Activated CD8-positive, alpha-beta T cell treated with anti-CD3 and anti-CD28 coated beads for 36 hours (primary cell): ENCODE data around the gene RBM18. TPM values are rescaled to one million over a fixed set of nuclear protein-coding genes. Genes with fewer than 3 reads are reported as not detected.

Source experiments
- ATAC-seq: fragments of 200-7000 bp; cut with Tn5 transposase; one replicate; pipeline ENCODE4 v1.10.0; 2021; ENCODE audit warnings: mild to moderate bottlenecking, moderate library complexity
- CTCF ChIA-PET: fragments of 350-600 bp; sonication (Branson Sonifier 250); formaldehyde crosslinking; loops from one replicate; lab custom pipeline; 2021; ENCODE audit warnings: antibody characterized with exemption; lab: Charles Lee
- POLR2A ChIA-PET: fragments of 350-600 bp; sonication (Branson Sonifier 250); formaldehyde crosslinking; loops from one replicate; lab custom pipeline; 2021; ENCODE audit warnings: antibody characterized with exemption; lab: Charles Lee
- DNase-seq: peaks from one replicate; pipeline ENCODE4 v3.0.0-alpha.2; 2020
- H3K27ac Mint-ChIP-seq: one replicate; pipeline ENCODE4 v1.8.0; 2021; ENCODE audit warnings: mild to moderate bottlenecking, mixed read lengths
- H3K27me3 Mint-ChIP-seq: one replicate; pipeline ENCODE4 v1.8.0; 2021; ENCODE audit warnings: mixed read lengths
- H3K36me3 Mint-ChIP-seq: one replicate; pipeline ENCODE4 v1.8.0; 2021; ENCODE audit warnings: low read depth, mixed read lengths
- H3K4me1 Mint-ChIP-seq: one replicate; pipeline ENCODE4 v1.8.0; 2021; ENCODE audit warnings: low read depth, mixed read lengths
- H3K4me3 Mint-ChIP-seq: one replicate; pipeline ENCODE4 v1.8.0; 2021; ENCODE audit warnings: mild to moderate bottlenecking, moderate library complexity, mixed read lengths
- H3K9me3 Mint-ChIP-seq: one replicate; pipeline ENCODE4 v1.8.0; 2021; ENCODE audit warnings: mixed read lengths
- intact Hi-C: fragments of 100-400 bp; cut with micrococcal nuclease; formaldehyde crosslinking; loops from one replicate; pipeline ENCODE4 v1.10.0; 2022
- total RNA-seq, 2 experiments: library from RNA; stranded (reverse); gene quantifications; one replicate each; pipeline ENCODE4 v1.2.3, GENCODE V29; 2021
- TF ChIP-seq, protein P1 (sequence below): fragments of 200-600 bp; IDR thresholded peaks from one replicate; pipeline ENCODE4 v1.8.0; 2022; ENCODE audit warnings: antibody characterized with exemption, mild to moderate bottlenecking

The RBM18 gene
- total RNA-seq, 2 experiments from 2014 or later, result 24.3 to 28.6 TPM

DNA sequence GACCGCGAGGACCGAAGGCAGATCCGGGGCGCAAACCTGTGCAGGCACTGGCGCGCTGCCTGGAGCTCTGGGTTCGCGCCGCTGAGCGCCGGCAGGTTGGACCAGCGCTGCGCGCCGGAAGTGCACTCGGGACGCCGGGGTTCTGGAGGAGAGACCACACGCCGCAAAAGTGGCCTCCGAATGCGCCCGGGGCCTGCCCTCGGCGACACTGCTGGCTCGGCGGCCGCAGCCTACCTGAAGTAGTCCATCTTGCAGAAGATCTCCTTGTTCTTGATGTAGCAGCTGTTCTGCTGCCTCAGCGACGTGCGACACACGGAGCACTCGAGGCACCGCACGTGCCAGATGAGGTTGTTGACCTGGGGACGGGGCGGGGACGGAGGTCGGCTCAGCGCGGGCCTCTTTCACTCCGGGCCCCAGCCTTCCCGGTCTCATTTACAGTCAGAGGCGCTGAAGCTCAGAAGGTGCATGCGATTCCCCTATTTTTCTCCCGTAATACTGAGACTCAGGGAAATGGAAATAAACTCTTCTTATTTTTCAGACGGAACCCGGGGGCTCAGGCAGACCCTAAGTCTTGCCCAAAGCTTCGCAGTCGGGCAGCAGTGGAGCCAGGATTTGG is 38.4 kb downstream of the RBM18 start:
- peaks cover 43% of the 10 kb centered on the region for H3K27me3 Mint-ChIP-seq
- no peaks in the 10 kb centered on the region for H3K9me3 Mint-ChIP-seq
- intact Hi-C loops, result no loop called here
- no peaks in the 10 kb centered on the region for H3K36me3 Mint-ChIP-seq
- H3K27ac Mint-ChIP-seq, result no peak overlapping the region
- ChIA-PET CTCF (no interaction called here), POLR2A (interaction anchor here (0.5 to 1.4 kb wide), 2 partner anchors 10 to 716 kb away, joined by 3 to 4 read pairs; no protein-coding TSS in a partner anchor)
- TF ChIP-seq, protein P1, sequence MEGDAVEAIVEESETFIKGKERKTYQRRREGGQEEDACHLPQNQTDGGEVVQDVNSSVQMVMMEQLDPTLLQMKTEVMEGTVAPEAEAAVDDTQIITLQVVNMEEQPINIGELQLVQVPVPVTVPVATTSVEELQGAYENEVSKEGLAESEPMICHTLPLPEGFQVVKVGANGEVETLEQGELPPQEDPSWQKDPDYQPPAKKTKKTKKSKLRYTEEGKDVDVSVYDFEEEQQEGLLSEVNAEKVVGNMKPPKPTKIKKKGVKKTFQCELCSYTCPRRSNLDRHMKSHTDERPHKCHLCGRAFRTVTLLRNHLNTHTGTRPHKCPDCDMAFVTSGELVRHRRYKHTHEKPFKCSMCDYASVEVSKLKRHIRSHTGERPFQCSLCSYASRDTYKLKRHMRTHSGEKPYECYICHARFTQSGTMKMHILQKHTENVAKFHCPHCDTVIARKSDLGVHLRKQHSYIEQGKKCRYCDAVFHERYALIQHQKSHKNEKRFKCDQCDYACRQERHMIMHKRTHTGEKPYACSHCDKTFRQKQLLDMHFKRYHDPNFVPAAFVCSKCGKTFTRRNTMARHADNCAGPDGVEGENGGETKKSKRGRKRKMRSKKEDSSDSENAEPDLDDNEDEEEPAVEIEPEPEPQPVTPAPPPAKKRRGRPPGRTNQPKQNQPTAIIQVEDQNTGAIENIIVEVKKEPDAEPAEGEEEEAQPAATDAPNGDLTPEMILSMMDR, result no peak
- ATAC-seq (no peak), DNase-seq (no peak)
- H3K4me3 Mint-ChIP-seq, result no peak overlapping the region
- peaks cover 2% of the 10 kb centered on the region for H3K4me1 Mint-ChIP-seq

- no peaks in the 10 kb centered on the region for H3K9me3 Mint-ChIP-seq
- intact Hi-C loops, result no loop called here
- no peaks in the 10 kb centered on the region for H3K36me3 Mint-ChIP-seq
- H3K4me1 Mint-ChIP-seq, result peaks cover 2% of the 10 kb centered on the region
- DNase-seq, result no peak
- H3K4me3 Mint-ChIP-seq, result no peak overlapping the region
- POLR2A ChIA-PET, result interaction anchor here (0.5 to 1.4 kb wide), 2 partner anchors 9 to 716 kb away, joined by 3 to 4 read pairs; no protein-coding TSS in a partner anchor
- CTCF ChIA-PET, result no interaction called here
- H3K27ac Mint-ChIP-seq, result no peak overlapping the region
- ATAC-seq, result no peak
- TF ChIP-seq, protein P1, result no peak
- peaks cover 49% of the 10 kb centered on the region for H3K27me3 Mint-ChIP-seq
Measured at GRCh38 chr9:122225312-122226141, 39.1 kb downstream of the RBM18 start.

- ATAC-seq (no peak), DNase-seq (no peak)
- intact Hi-C loops, result no loop called here
- Mint-ChIP-seq H3K27ac (no peak overlapping the region), H3K27me3 (peaks cover 70% of the 10 kb centered on the region), H3K9me3 (no peaks in the 10 kb centered on the region), H3K4me3 (no peak overlapping the region), H3K36me3 (no peaks in the 10 kb centered on the region), H3K4me1 (peaks cover 18% of the 10 kb centered on the region)
- TF ChIP-seq, protein P1, result no peak
- ChIA-PET CTCF (interaction anchor here (0.9 to 1.3 kb wide), 2 partner anchors 43 to 99 kb away, joined by 3 read pairs; no protein-coding TSS in a partner anchor), POLR2A (no interaction called here)
Measured at GRCh38 chr9:122223435-122223834, 41.2 kb downstream of the RBM18 start.

DNA sequence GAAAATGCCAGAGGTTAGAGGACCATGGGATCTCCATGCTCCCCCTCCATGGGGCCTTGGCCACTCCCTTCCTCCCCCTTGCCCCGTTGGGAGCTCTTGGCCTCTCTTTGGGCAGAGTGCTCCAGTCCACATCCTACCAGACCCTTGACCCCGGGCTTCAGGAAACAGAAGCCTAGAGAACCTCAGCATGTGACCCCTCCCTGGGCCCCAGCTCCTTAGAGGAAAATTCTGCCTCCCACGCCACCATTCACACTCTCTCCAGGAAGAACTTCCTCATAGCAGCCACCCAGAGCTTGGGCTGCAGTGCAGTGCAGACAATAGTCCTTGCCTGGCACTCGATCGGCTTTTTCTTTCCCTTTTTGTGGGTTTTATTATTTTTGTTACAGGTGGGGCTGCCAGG is 41.8 kb downstream of the RBM18 start:
- POLR2A ChIA-PET, result interaction anchor here (1.3 kb wide), 1 partner anchor 15 kb away, joined by 3 read pairs; no protein-coding TSS in a partner anchor
- Mint-ChIP-seq H3K36me3 (no peaks in the 10 kb centered on the region), H3K27ac (no peak overlapping the region), H3K9me3 (no peaks in the 10 kb centered on the region), H3K27me3 (peaks cover 73% of the 10 kb centered on the region), H3K4me1 (peaks cover 24% of the 10 kb centered on the region), H3K4me3 (no peak overlapping the region)
- DNase-seq, result no peak
- intact Hi-C loops, result no loop called here
- no peak for ATAC-seq
- TF ChIP-seq, protein P1, result no peak
- CTCF ChIA-PET, result interaction anchor here (0.6 to 1.3 kb wide), 3 partner anchors 10 to 99 kb away, joined by 3 read pairs; no protein-coding TSS in a partner anchor
